LNCAP (cell line): ENCODE results near the gene NOS1AP.

ENCODE experiments used
- TF ChIP-seq, protein P1 (sequence below): fragments of 450-650 bp; IDR thresholded peaks from 2 replicates; pipeline ENCODE4 v1.5.1; 2017; ENCODE audit warnings: mild to moderate bottlenecking

The NOS1AP gene

DNA sequence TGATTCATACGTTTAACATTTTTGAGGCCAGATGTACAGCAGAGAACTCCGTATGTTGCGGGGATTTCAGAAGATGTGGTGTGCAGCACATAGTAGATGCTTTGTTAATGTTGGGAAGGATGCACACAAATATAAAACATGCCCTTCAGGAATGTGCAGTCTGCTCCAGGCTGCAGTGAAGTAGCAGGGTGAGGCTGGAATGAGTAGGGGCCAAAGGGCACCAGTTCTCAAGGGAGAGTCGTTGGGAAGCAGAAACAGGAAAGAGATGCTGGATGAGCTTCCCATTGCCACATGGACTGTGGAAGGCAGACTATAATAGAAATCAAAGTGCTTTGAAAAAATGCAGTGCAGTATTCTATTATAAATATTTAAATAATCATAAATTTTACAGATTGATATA lies 126.9 kb downstream of the NOS1AP start:
- TF ChIP-seq, protein P1, sequence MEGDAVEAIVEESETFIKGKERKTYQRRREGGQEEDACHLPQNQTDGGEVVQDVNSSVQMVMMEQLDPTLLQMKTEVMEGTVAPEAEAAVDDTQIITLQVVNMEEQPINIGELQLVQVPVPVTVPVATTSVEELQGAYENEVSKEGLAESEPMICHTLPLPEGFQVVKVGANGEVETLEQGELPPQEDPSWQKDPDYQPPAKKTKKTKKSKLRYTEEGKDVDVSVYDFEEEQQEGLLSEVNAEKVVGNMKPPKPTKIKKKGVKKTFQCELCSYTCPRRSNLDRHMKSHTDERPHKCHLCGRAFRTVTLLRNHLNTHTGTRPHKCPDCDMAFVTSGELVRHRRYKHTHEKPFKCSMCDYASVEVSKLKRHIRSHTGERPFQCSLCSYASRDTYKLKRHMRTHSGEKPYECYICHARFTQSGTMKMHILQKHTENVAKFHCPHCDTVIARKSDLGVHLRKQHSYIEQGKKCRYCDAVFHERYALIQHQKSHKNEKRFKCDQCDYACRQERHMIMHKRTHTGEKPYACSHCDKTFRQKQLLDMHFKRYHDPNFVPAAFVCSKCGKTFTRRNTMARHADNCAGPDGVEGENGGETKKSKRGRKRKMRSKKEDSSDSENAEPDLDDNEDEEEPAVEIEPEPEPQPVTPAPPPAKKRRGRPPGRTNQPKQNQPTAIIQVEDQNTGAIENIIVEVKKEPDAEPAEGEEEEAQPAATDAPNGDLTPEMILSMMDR: no peak

- TF ChIP-seq, protein P1: no peak
Observed at GRCh38 chr1:162197041-162197531, 127.6 kb downstream of the NOS1AP start.

GRCh38 chr1:162197615-162198421 lies 128.3 kb downstream of the NOS1AP start:
- TF ChIP-seq, protein P1: no peak

DNA sequence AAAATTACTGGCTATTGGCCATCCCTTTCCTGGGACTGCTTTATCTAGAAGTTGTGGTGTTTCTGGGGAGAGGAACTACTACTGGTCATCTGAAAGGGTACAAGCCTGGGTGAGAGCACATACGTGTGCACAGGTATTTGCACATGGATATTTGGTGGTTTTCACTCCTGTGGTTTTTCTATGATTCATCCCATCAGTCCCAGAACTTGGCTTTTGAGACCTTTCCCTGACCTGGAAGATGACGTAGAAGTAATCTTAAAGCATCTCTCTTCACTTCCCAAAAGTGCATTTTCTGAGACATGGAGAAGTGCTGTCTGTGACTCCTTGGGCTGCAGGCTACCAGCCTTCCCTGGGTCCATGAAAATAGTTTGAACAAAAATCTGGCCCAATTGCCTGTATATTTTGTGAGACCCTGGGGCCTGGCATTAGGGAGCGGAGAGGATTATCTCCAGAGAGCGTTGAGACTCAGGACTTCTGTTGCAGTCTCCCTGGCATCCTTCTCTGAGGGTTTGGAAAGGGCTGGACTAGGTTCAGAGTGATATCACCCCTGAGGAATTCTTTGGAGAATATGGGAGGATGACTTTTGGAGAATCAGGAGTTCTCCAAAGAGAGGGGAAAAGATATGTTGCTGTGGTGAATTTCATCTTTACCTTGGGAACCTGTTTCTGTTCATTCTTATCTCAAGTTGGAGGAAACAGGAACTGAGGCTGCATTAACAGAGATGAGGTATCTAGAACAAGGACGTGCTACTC lies 130.8 kb downstream of the NOS1AP start:
- TF ChIP-seq, protein P1: no peak

- TF ChIP-seq, protein P1: no peak
Observed at GRCh38 chr1:162204129-162204822, 134.8 kb downstream of the NOS1AP start.

- TF ChIP-seq, protein P1: no peak
Observed at GRCh38 chr1:162204823-162205155, 135.3 kb downstream of the NOS1AP start.

DNA sequence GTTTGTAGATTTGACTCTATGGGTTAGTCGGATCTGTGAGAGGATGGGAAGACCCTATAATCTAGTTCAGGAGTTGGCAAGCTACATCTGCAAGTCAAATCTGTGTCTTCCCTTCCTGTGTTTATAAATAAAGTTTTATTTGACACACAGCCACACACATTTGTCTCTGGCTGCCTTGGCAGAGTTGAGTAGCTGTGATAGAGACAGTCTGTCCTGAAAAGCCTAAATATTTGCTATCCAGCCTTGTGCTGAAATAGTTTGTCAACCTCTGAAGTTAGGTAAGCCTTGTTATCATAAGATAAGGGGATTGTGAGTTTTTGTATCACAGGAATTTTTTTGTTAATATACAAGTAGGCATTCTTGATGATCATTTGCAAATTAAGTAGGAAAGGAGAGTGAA lies 136.8 kb downstream of the NOS1AP start:
- TF ChIP-seq, protein P1: no peak
